Ishikawa (cell line): Measurements from ENCODE around the gene TRPM2.

ENCODE experiments used
- CEBPB ChIP-seq: IDR thresholded peaks from 2 replicates; pipeline ENCODE4 v1.6.1; 2012
- EGR1 ChIP-seq: IDR thresholded peaks from 2 replicates; pipeline ENCODE4 v1.6.1; 2012
- EP300 ChIP-seq: IDR thresholded peaks from 2 replicates; pipeline ENCODE4 v1.6.1; 2012; ENCODE audit warnings: borderline replicate concordance
- MAX ChIP-seq: IDR thresholded peaks from 2 replicates; pipeline ENCODE4 v1.6.1; 2012
- TAF1 ChIP-seq: IDR thresholded peaks from 2 replicates; pipeline ENCODE4 v1.6.1; 2012; ENCODE audit warnings: low read depth, mild to moderate bottlenecking
- USF1 ChIP-seq: IDR thresholded peaks from 2 replicates; pipeline ENCODE4 v1.6.1; 2012
- TF ChIP-seq, protein P1 (sequence below): IDR thresholded peaks from 2 replicates; pipeline ENCODE4 v1.6.1; 2012; ENCODE audit warnings: low read depth, mild to moderate bottlenecking

DNA sequence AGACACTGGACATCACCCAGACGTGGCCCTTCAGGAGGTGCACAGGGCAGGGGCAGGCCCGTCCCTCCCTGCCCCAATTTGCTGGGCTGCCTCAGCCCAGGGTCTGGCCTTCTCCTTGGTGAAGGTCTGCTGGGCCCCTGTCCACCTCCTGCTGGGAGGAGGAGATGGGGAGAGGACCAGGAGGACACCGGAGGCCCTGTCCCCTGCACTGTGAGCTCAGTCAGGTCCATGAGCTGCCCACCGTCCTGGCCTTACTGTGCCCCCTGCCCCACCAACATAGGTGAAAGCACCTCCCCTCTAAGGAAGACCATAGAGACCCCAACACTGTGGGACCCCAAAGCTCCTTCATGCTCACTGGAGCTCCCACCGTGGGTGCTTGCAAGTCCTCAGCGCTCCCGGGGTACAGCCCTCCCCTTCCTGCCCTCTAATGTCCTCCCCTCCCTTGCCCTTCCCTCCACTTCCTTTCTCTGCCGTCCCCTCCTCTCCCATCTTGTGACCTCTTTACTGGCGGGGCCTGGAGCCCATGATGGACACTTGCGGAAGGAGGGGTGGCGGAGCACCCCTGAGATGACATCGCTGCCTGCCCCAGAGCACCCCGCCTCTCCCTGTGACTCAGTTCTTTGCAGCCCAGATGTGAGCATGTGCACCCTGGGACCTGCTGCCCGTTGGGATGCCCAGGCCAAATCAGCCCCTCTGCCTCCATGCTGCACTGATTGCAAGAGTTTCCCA is 106.5 kb downstream of the TRPM2 start:
- no peak for TF ChIP-seq TAF1
- TF ChIP-seq EP300: no peak
- TF ChIP-seq, protein P1, sequence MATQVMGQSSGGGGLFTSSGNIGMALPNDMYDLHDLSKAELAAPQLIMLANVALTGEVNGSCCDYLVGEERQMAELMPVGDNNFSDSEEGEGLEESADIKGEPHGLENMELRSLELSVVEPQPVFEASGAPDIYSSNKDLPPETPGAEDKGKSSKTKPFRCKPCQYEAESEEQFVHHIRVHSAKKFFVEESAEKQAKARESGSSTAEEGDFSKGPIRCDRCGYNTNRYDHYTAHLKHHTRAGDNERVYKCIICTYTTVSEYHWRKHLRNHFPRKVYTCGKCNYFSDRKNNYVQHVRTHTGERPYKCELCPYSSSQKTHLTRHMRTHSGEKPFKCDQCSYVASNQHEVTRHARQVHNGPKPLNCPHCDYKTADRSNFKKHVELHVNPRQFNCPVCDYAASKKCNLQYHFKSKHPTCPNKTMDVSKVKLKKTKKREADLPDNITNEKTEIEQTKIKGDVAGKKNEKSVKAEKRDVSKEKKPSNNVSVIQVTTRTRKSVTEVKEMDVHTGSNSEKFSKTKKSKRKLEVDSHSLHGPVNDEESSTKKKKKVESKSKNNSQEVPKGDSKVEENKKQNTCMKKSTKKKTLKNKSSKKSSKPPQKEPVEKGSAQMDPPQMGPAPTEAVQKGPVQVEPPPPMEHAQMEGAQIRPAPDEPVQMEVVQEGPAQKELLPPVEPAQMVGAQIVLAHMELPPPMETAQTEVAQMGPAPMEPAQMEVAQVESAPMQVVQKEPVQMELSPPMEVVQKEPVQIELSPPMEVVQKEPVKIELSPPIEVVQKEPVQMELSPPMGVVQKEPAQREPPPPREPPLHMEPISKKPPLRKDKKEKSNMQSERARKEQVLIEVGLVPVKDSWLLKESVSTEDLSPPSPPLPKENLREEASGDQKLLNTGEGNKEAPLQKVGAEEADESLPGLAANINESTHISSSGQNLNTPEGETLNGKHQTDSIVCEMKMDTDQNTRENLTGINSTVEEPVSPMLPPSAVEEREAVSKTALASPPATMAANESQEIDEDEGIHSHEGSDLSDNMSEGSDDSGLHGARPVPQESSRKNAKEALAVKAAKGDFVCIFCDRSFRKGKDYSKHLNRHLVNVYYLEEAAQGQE: no peak
- no peak for TF ChIP-seq CEBPB
- no peak for TF ChIP-seq MAX
- TF ChIP-seq EGR1: no peak
- no peak for TF ChIP-seq USF1
